Measurements from ENCODE around the gene CDH26.
"Not testable (repeated sequence)": the region's sequence is repeated elsewhere in the genome, so short reads cannot be mapped to it uniquely, and the experiment has no call there.

CDH26 gene

DNA sequence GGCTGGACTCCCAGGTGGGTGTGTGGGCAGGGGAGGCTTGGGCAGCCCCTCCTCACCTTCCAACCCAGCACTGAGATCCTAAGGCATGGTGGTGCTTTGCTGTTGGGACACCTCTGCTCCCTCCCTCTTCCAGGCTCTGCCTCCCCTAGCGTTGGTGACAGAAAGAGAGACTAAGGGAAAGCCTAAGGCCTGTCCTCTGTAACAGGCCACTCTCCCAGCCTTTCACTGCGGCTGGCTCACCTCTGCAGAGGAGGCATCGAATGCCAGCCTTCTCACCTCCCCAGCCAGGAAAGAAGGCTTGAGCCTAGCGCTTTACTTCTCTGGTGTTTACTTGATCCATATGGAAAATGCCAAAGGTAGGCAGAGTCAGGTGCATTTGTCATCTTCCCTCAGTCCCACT lies 3.5 kb upstream of the CDH26 start:
- Mint-ChIP-seq H3K9me3 (ENCODE audit: low read depth) (no peaks in the 10 kb centered on the region), H3K4me3 (no peak overlapping the region), H3K36me3 (no peaks in the 10 kb centered on the region), H3K27ac (no peak overlapping the region), H3K4me1 (ENCODE audit: low read depth) (no peaks in the 10 kb centered on the region), H3K27me3 (no peaks in the 10 kb centered on the region)

DNA sequence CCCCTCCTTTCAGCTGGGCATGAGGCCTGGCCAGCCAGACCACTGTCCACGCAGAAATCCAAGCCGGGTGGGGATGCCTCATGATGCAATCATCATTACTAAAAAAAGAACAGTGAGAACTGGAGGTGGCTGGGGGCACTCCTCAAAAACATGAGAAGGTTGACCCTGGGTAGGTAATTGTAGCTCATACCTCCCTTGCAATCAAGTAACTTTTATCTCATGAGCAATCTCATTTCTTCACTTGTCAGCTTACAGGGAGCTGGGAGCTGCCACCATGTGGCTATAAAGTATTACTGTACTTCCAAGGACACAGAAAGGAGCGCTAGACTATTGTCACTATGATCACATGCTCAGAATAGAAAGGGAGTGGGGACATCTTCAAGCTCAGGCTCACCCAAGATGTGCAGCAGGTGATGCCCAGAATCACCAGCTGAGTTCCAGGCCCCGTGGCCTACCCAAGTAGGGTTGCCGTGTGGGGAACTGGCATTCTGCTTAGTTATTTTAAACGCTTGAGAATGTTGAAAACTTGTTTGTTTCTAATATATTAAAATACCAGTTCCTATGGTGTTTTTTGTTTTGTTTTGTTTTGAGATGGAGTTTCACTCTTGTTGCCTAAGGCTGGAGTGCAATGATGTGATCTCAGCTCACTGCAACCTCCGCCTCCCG lies 3.0 kb upstream of the CDH26 start:
- H3K27me3 Mint-ChIP-seq = no peaks in the 10 kb centered on the region

DNA sequence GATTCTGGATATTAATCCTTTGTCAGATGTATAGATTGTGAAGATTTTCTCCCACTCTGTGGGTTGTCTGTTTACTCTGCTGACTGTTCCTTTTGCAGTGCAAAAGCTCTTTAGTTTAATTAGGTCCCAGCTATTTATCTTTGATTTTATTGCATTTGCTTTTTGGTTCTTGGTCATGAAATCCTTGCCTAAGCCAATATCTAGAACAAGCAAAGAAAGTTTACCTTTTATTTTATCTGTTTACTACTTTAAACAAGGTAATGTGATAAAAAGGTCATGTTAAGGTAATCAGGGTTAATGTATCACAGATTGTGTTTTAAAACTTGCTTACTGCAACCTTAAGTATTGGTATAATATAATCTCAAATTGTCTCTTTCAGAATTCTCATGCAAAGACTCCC lies 655 bp upstream of the CDH26 start:
- not testable (repeated sequence) for H3K9me3 Mint-ChIP-seq (ENCODE audit: low read depth); H3K36me3 Mint-ChIP-seq; H3K27me3 Mint-ChIP-seq; H3K27ac Mint-ChIP-seq; H3K4me1 Mint-ChIP-seq (ENCODE audit: low read depth); H3K4me3 Mint-ChIP-seq

More for the DNA sequence above, 3.0 kb upstream of the CDH26 start:
- Mint-ChIP-seq H3K36me3 (peaks cover 2% of the 10 kb centered on the region), H3K4me1 (ENCODE audit: low read depth) (no peaks in the 10 kb centered on the region), H3K9me3 (ENCODE audit: low read depth) (no peaks in the 10 kb centered on the region), H3K4me3 (no peak overlapping the region), H3K27ac (no peak overlapping the region)

DNA sequence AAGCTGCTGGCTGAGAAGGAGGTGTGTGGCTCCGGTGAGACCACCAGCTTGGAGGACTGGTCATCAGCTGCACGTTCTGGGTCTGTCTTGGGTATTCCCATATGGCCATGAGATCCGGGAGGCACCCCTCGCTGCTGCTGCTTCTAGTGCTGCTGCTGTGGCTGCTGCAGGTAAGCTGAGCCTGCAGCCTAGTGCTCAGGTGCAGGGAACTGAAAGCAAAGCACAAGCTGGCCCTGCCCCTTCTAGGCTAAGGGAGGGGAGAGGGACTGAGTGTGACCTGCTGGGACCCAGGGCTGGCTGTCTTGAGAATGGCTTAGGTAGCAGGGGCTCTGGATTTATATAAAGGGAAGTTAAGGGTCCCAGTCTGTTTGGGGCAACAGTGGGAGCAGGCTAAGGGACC lies 403 bp downstream of the CDH26 start:
- H3K27me3 Mint-ChIP-seq = no peaks in the 10 kb centered on the region
- no peak overlapping the region for H3K27ac Mint-ChIP-seq
- no peak overlapping the region for H3K4me3 Mint-ChIP-seq
- no peaks in the 10 kb centered on the region for H3K9me3 Mint-ChIP-seq (ENCODE audit: low read depth)
- no peaks in the 10 kb centered on the region for H3K4me1 Mint-ChIP-seq (ENCODE audit: low read depth)
- peaks cover 9% of the 10 kb centered on the region for H3K36me3 Mint-ChIP-seq

DNA sequence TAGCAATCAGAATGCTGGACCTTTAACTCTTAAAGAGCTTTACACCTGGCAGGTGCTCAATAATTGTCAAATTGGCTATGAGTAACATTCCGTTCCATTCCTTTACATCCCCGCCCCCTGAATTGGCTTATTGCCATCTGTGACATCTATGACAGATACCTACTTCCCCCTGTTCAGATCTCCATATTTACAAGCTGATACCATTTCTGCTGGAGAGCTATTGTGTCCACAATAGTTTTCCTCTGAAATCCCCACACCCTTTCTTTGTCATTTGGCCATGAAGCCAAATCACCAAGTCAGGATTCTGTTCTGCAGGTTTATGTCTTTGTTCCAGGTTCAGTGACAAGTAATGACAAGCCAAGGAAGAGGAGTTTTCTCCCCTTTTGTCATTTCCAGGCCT lies 3.2 kb downstream of the CDH26 start:
- no peaks in the 10 kb centered on the region for H3K4me1 Mint-ChIP-seq (ENCODE audit: low read depth)
- H3K27ac Mint-ChIP-seq = no peak overlapping the region
- peaks cover 9% of the 10 kb centered on the region for H3K36me3 Mint-ChIP-seq
- no peaks in the 10 kb centered on the region for H3K27me3 Mint-ChIP-seq
- H3K4me3 Mint-ChIP-seq = no peak overlapping the region
- H3K9me3 Mint-ChIP-seq (ENCODE audit: low read depth) = no peaks in the 10 kb centered on the region

DNA sequence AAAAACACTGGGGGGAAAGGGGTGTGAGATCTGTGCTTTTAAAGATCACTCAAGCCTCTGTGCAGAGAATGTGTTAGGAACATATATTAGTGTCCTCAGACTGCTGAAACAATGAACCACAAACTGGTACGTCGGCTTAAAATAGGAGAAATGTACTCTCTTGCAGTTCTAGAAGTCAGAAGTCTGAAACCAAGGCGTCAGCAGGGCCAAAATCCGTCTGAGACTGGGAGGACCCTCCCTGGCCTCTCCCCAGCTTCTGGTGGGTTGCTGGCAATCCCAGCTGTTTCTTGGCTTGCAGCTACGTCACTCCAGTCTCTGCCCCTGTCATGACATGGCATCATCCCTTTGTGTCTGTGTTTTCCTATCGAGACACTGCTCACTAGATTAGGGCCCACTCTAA lies 3.9 kb downstream of the CDH26 start:
- Mint-ChIP-seq H3K27me3 (no peaks in the 10 kb centered on the region), H3K4me3 (no peak overlapping the region), H3K27ac (no peak overlapping the region), H3K9me3 (ENCODE audit: low read depth) (no peaks in the 10 kb centered on the region), H3K36me3 (peaks cover 9% of the 10 kb centered on the region), H3K4me1 (ENCODE audit: low read depth) (no peaks in the 10 kb centered on the region)

DNA sequence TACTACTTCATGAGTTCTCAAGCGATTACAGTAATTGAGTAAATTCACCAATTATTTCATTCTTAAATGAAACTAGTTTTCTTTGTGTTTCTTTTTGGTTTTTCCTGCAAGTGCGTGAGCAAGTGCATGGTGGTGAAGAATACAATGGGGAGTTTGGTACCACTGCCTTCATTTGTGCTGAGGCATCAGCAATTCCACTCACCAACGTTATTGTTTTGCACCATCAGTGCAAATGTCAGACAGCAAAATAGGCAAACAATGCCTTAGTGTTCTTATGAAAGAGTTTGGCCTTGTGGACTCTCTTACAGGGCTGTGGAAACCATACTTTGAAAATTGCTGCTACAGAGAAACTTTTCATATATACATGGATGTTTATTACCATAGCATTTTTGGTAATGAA lies 8.2 kb downstream of the CDH26 start:
- Mint-ChIP-seq H3K36me3 (peaks cover 4% of the 10 kb centered on the region), H3K27me3 (no peaks in the 10 kb centered on the region), H3K4me1 (ENCODE audit: low read depth) (no peaks in the 10 kb centered on the region), H3K9me3 (ENCODE audit: low read depth) (no peaks in the 10 kb centered on the region), H3K27ac (no peak overlapping the region), H3K4me3 (no peak overlapping the region)

DNA sequence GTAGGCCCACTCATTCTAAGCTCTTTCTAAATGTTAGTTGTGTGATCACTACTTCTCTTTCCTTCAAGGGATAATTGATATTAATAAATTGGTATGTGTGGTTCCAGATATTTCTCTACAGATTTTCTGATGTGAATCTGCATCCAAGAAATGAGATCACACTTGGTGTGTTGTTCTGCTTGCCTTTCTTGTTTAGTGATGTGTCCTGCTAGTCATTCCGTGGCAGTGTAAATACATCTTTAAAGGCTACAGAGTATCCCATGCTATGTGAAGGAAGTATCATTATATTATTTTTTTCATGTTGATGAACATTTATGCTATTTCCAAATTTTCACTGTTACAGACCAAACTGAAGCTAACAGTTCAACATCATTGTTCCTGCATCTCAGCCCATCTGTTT lies 13.2 kb downstream of the CDH26 start:
- Mint-ChIP-seq H3K9me3 (ENCODE audit: low read depth) (no peaks in the 10 kb centered on the region), H3K36me3 (peaks cover 14% of the 10 kb centered on the region), H3K4me1 (ENCODE audit: low read depth) (no peaks in the 10 kb centered on the region), H3K27me3 (no peaks in the 10 kb centered on the region), H3K27ac (no peak overlapping the region), H3K4me3 (no peak overlapping the region)

DNA sequence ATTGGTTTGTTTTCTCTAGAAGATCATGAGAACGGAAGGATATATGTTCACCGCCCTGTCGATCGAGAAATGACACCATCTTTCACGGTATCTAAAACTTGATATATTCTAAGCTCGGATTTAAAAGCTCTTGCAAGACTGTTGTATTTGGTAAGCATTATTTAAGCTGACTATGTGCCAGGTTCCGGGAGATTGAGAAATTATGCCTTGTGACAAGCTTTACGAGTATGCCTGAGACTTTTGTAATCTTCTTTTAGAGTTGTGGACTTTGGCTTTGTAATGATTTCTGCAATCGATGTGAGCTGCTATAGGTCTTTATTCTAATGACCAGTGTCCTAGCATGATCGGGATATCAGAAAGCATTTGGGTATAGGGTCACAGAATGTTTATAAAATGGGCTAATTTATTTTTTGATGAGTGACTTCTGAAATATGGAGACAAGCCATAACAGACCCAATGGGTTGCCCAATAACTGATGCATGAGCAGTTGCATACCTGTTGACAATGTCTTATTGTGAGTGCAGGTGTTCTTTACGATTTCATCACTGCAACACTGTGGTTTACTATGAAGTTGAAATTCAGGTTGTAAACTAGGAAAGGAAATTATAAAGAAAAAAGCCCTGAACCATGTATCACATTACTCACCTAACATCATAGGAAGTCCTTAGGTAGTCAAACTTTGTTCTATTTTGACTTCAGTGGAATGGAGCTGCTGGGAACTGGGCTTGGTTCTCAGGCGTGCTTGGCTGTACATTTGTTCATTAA lies 14.0 kb downstream of the CDH26 start:
- H3K27me3 Mint-ChIP-seq = no peaks in the 10 kb centered on the region
- no peak overlapping the region for H3K4me3 Mint-ChIP-seq
- no peak overlapping the region for H3K27ac Mint-ChIP-seq
- no peaks in the 10 kb centered on the region for H3K9me3 Mint-ChIP-seq (ENCODE audit: low read depth)
- no peaks in the 10 kb centered on the region for H3K4me1 Mint-ChIP-seq (ENCODE audit: low read depth)
- H3K36me3 Mint-ChIP-seq = peaks cover 16% of the 10 kb centered on the region

DNA sequence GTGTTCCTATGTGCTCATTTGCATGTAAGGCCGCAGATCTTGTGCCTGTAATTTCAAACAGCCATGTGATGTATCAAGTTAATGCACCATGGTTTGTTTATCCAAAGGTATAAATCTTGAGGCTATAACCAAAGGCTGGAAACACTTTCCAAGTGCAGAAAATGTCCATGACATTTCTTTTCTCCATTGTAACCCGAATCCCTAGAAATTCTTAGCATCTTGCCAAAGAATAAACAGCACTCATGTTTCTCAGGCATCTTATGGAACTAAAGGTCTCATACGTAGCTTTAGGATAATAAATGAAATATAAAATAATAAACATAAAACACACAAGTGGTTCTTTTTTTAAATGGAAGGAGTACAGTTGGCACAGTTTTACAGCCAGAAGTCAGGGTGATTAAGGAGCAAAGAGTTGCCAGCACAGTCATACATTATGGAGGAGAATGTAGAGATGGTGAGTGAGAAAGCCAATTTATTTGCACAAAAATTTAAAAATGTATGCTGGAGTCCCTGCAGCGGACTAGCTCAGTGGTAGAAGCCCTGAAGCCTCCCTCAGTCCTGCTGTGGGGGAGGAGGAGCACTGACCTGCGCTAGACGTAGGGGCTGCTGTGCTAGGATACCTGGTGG lies 18.0 kb downstream of the CDH26 start:
- H3K27ac Mint-ChIP-seq = no peak overlapping the region
- no peak overlapping the region for H3K4me3 Mint-ChIP-seq
- H3K36me3 Mint-ChIP-seq = peaks cover 25% of the 10 kb centered on the region
- no peaks in the 10 kb centered on the region for H3K27me3 Mint-ChIP-seq
- no peaks in the 10 kb centered on the region for H3K9me3 Mint-ChIP-seq (ENCODE audit: low read depth)
- H3K4me1 Mint-ChIP-seq (ENCODE audit: low read depth) = no peaks in the 10 kb centered on the region

DNA sequence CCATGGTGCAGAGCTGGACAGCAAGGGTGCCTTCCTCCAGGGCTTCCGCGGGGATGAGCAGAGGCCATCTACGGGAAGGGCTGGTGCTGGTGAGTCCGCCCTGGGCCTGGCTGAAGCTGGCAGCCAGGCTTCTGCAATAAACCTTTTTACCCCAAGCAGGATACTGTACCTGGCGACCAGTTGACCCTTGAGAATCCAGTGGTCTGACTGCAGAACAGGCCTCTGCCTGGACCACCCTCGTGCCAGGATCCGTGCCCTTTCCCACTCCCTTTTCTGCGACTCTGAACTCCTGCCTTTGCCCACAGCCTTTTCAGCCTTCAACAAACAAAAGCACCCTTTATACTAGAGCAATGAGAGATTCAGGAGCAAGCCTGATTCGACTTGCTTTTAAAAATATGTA lies 18.9 kb downstream of the CDH26 start:
- H3K9me3 Mint-ChIP-seq (ENCODE audit: low read depth) = no peaks in the 10 kb centered on the region
- H3K4me1 Mint-ChIP-seq (ENCODE audit: low read depth) = no peaks in the 10 kb centered on the region
- no peak overlapping the region for H3K4me3 Mint-ChIP-seq
- H3K27ac Mint-ChIP-seq = no peak overlapping the region
- H3K36me3 Mint-ChIP-seq = peaks cover 23% of the 10 kb centered on the region
- H3K27me3 Mint-ChIP-seq = no peaks in the 10 kb centered on the region

DNA sequence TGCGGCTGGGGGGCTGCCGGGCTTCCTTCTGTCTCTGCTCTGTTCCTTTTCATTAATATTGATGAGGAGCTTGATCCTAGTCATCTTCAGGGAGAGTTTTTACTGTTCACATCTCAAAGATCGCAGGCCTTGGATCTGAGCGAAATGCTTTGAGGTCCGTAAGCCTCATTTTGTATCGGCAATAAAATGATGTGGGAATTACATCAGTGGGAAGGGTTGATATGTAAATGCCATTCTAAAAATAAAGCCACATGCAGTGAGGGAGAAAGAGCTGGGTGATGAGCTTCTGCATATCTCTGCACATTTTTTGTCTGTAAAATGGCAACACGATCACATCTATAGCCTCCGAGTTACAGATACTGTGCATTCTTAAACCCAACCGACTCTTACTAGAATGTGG lies 24.9 kb downstream of the CDH26 start:
- H3K36me3 Mint-ChIP-seq = peaks cover 19% of the 10 kb centered on the region
- no peak overlapping the region for H3K27ac Mint-ChIP-seq

DNA sequence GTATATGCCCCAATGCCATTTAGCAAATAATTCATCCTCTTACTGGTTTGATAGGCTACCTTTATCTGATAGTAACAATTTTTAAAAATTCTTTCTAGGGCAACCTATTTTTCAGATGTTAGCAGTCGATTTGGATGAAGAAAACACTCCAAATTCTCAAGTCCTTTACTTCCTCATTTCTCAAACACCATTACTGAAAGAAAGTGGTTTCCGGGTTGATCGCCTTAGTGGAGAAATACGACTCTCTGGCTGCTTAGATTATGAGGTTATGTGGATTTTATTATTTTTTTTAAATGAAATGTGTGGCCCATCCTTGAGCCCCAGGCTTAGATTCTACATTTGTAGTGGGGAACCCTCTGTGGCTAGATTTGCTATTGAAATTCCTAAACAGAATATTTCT lies 26.3 kb downstream of the CDH26 start:
- no peak overlapping the region for H3K27ac Mint-ChIP-seq
- peaks cover 19% of the 10 kb centered on the region for H3K36me3 Mint-ChIP-seq
- H3K4me1 Mint-ChIP-seq (ENCODE audit: low read depth) = no peaks in the 10 kb centered on the region
- H3K4me3 Mint-ChIP-seq = no peak overlapping the region
- no peaks in the 10 kb centered on the region for H3K27me3 Mint-ChIP-seq
- no peaks in the 10 kb centered on the region for H3K9me3 Mint-ChIP-seq (ENCODE audit: low read depth)

More for the DNA sequence above, 24.9 kb downstream of the CDH26 start:
- no peaks in the 10 kb centered on the region for H3K27me3 Mint-ChIP-seq
- no peak overlapping the region for H3K4me3 Mint-ChIP-seq
- no peaks in the 10 kb centered on the region for H3K9me3 Mint-ChIP-seq (ENCODE audit: low read depth)
- no peaks in the 10 kb centered on the region for H3K4me1 Mint-ChIP-seq (ENCODE audit: low read depth)

DNA sequence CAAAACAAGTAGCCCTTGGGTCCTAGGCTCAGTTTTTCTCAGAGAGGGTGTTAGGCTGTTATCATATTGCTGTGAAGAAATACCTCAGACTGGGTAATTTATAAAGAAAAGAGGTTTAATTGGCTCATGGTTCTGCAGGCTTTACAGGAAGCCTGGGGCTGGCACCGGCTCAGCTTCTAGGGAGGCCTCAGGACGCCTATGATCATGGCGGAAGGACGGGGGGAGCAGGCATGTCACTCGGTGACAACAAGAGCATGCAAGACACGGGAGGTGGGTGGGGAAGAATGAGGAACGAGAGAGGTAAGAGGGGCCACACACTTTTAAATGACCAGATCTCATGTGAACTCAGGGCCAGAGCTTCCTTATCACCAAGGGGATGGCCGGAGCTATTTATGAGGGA lies 26.9 kb downstream of the CDH26 start:
- no peak overlapping the region for H3K4me3 Mint-ChIP-seq
- H3K27ac Mint-ChIP-seq = no peak overlapping the region
- peaks cover 22% of the 10 kb centered on the region for H3K36me3 Mint-ChIP-seq
- no peaks in the 10 kb centered on the region for H3K27me3 Mint-ChIP-seq
- H3K9me3 Mint-ChIP-seq (ENCODE audit: low read depth) = no peaks in the 10 kb centered on the region
- no peaks in the 10 kb centered on the region for H3K4me1 Mint-ChIP-seq (ENCODE audit: low read depth)

DNA sequence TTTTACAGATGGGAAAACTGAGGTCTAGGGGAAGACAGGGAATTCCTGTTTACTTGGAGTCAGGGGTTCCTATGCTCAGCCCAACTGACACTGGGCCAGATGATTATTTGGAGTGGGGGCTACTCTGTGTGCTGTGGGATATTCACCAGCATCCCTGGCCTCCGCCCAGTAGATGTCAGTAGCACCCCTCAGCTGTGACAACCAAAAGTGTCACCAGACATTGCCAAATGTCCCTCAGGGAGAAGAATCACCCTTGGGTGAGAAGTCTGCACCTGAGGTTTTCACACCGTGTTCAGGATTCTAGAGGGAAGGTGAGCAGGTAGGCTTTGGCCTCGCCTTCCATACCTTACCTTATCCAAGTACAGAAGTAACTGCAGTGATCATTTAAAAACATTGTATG lies 27.6 kb downstream of the CDH26 start:
- H3K27me3 Mint-ChIP-seq = no peaks in the 10 kb centered on the region
- H3K27ac Mint-ChIP-seq = no peak overlapping the region
- H3K4me3 Mint-ChIP-seq = no peak overlapping the region
- peaks cover 18% of the 10 kb centered on the region for H3K36me3 Mint-ChIP-seq
- no peaks in the 10 kb centered on the region for H3K4me1 Mint-ChIP-seq (ENCODE audit: low read depth)
- H3K9me3 Mint-ChIP-seq (ENCODE audit: low read depth) = no peaks in the 10 kb centered on the region
